H1 (cell line): ENCODE results near the gene SPTB. TPM values are rescaled to one million over a fixed set of nuclear protein-coding genes. Genes with fewer than 3 reads are reported as not detected.

Source experiments
- CTCF ChIA-PET: fragments of 300-600 bp; sonication (Branson Sonifier 250); formaldehyde crosslinking; loops from one replicate; lab custom pipeline; 2021; ENCODE audit not compliant: partially characterized antibody; lab: Charles Lee
- POLR2A ChIA-PET: fragments of 300-600 bp; sonication (Branson Sonifier 250); formaldehyde crosslinking; loops from one replicate; lab custom pipeline; 2021; ENCODE audit warnings: inconsistent platforms; ENCODE audit not compliant: partially characterized antibody; lab: Charles Lee
- DNase-seq, 2 experiments: peaks; one replicate each; pipeline versions ENCODE4 v3.0.0 to v3.0.0-alpha.2; 2010 to 2022; ENCODE audit warnings: low spot score in 2 of 2, low read depth in 1 of 2, mixed read lengths in 1 of 2
- FAIRE-seq: peaks from 2 replicates; lab custom pipeline; 2011; peaks lifted over from hg19 to GRCh38; lab: Jason Lieb, UNC
- H2AFZ ChIP-seq: 2 replicates; pipeline ENCODE4 v1.8.1; 2012; ENCODE audit warnings: low read length, inconsistent platforms
- H2AK5ac ChIP-seq: 2 replicates; pipeline ENCODE4 v1.6.1; 2013; ENCODE audit warnings: low read depth, low read length
- H2BK120ac ChIP-seq: replicated peaks from 2 replicates; pipeline ENCODE3; 2013; ENCODE audit warnings: low read depth, low read length, inconsistent platforms
- H2BK12ac ChIP-seq: 2 replicates; pipeline ENCODE4 v1.6.1; 2013; ENCODE audit warnings: low read depth, low read length
- H2BK15ac ChIP-seq: 2 replicates; pipeline ENCODE4 v1.6.1; 2013; ENCODE audit warnings: low read length
- H2BK20ac ChIP-seq: 2 replicates; pipeline ENCODE4 v1.6.1; 2013; ENCODE audit warnings: low read length
- H2BK5ac ChIP-seq: 2 replicates; pipeline ENCODE4 v1.6.1; 2013; ENCODE audit warnings: low read depth, low read length
- H3K14ac ChIP-seq: 2 replicates; pipeline ENCODE4 v1.6.1; 2013; ENCODE audit warnings: inconsistent platforms; ENCODE audit not compliant: insufficient read length
- H3K18ac ChIP-seq: 2 replicates; pipeline ENCODE4 v1.6.1; 2013; ENCODE audit warnings: low read length; ENCODE audit errors: extremely low read depth
- H3K23ac ChIP-seq: 2 replicates; pipeline ENCODE4 v1.6.1; 2013; ENCODE audit warnings: inconsistent platforms; ENCODE audit not compliant: insufficient read length
- H3K23me2 ChIP-seq: 2 replicates; pipeline ENCODE4 v1.6.1; 2013; ENCODE audit warnings: low read depth, low read length
- H3K27ac ChIP-seq: 2 replicates; pipeline ENCODE4 v1.6.1; 2011; ENCODE audit warnings: low read depth, low read length, inconsistent platforms
- H3K27me3 ChIP-seq, 4 experiments: replicated peaks in 1 of 4; 1 replicate in 1 of 4; 2 replicates in 3 of 4; pipeline versions ENCODE4 v1.6.1 to v1.8.1; 2011 to 2013; ENCODE audit warnings: low read length in 3 of 4, mild to moderate bottlenecking in 3 of 4, inconsistent platforms in 2 of 4, mixed read lengths in 2 of 4, moderate library complexity in 1 of 4; ENCODE audit not compliant: control insufficient read depth in 3 of 4, insufficient read depth in 3 of 4; ENCODE audit errors: extremely low read depth in 1 of 4
- H3K36me3 ChIP-seq, 4 experiments: 2 replicates each; pipeline versions ENCODE4 v1.6.1 to v1.8.1; 2011 to 2013; ENCODE audit warnings: mild to moderate bottlenecking in 4 of 4, low read length in 3 of 4, moderate library complexity in 2 of 4, control low read depth in 1 of 4, inconsistent platforms in 1 of 4; ENCODE audit not compliant: insufficient read depth in 4 of 4, control insufficient read depth in 2 of 4
- H3K4ac ChIP-seq: replicated peaks from 2 replicates; pipeline ENCODE3; 2013; ENCODE audit warnings: low read length, low read depth, mixed read lengths, inconsistent platforms; ENCODE audit not compliant: insufficient read length
- H3K4me1 ChIP-seq, 4 experiments: replicated peaks in 1 of 4; 1 replicate in 1 of 4; 2 replicates in 3 of 4; pipeline versions ENCODE4 v1.6.1 to v1.8.1; 2011 to 2013; ENCODE audit warnings: low read length in 3 of 4, inconsistent platforms in 2 of 4, mixed read lengths in 1 of 4; ENCODE audit not compliant: insufficient read depth in 4 of 4, control insufficient read depth in 3 of 4
- H3K4me2 ChIP-seq, 2 experiments: 2 replicates each; pipeline versions ENCODE4 v1.6.1 to v1.8.1; 2011 to 2013; ENCODE audit warnings: low read depth in 2 of 2, low read length in 2 of 2, control low read depth in 1 of 2, inconsistent platforms in 1 of 2, mild to moderate bottlenecking in 1 of 2; ENCODE audit not compliant: insufficient read depth in 1 of 2
- H3K4me3 ChIP-seq, 4 experiments: fragments of 200-600, 300-600 bp in 1 of 4; sonication (generic), shearing (Covaris generic), sonication (Bioruptor Twin) in 1 of 4; 2 replicates each; pipeline versions ENCODE4 v1.5.1 to v1.8.1; 2011 to 2016; ENCODE audit warnings: low read length in 4 of 4, low read depth in 3 of 4, control low read depth in 2 of 4, inconsistent platforms in 2 of 4, mild to moderate bottlenecking in 2 of 4, mixed read lengths in 1 of 4, moderate library complexity in 1 of 4; ENCODE audit not compliant: insufficient read depth in 2 of 4; ENCODE audit errors: extremely low read depth in 1 of 4
- H3K56ac ChIP-seq: replicated peaks from 2 replicates; pipeline ENCODE3; 2013; ENCODE audit warnings: low read depth, mild to moderate bottlenecking, mixed read lengths, low read length, inconsistent platforms; ENCODE audit not compliant: insufficient read length
- H3K79me1 ChIP-seq: 2 replicates; pipeline ENCODE4 v1.6.1; 2013; ENCODE audit warnings: low read depth, low read length, control low read depth
- H3K79me2 ChIP-seq, 2 experiments: 2 replicates each; pipeline versions ENCODE4 v1.6.1 to v1.8.1; 2012 to 2013; ENCODE audit warnings: low read length in 2 of 2, mild to moderate bottlenecking in 2 of 2, inconsistent platforms in 1 of 2; ENCODE audit not compliant: insufficient read depth in 2 of 2, control insufficient read depth in 1 of 2
- H3K9ac ChIP-seq, 4 experiments: replicated peaks in 1 of 4; 1 replicate in 1 of 4; 2 replicates in 3 of 4; pipeline versions ENCODE4 v1.6.1 to v1.8.1; 2011 to 2013; ENCODE audit warnings: low read depth in 3 of 4, low read length in 3 of 4, control low read depth in 2 of 4, mild to moderate bottlenecking in 2 of 4, moderate library complexity in 2 of 4, inconsistent platforms in 1 of 4; ENCODE audit errors: extremely low read depth in 1 of 4
- H3K9me3 ChIP-seq, 2 experiments: 2 replicates each; pipeline versions ENCODE4 v1.6.1 to v1.8.1; 2012 to 2013; ENCODE audit warnings: mild to moderate bottlenecking in 2 of 2, moderate library complexity in 2 of 2, control low read depth in 1 of 2, inconsistent platforms in 1 of 2, low read depth in 1 of 2, low read length in 1 of 2, mixed read lengths in 1 of 2; ENCODE audit not compliant: insufficient read depth in 2 of 2
- H4K20me1 ChIP-seq, 2 experiments: replicated peaks in 1 of 2; 2 replicates each; pipeline versions ENCODE3 to v1.8.1; 2011 to 2013; ENCODE audit warnings: inconsistent platforms in 2 of 2, low read length in 2 of 2, mild to moderate bottlenecking in 1 of 2; ENCODE audit not compliant: insufficient read depth in 2 of 2, control insufficient read depth in 1 of 2
- H4K5ac ChIP-seq: 2 replicates; pipeline ENCODE4 v1.6.1; 2013; ENCODE audit warnings: low read length, low read depth, mixed read lengths, inconsistent platforms; ENCODE audit not compliant: insufficient read length
- H4K8ac ChIP-seq: 2 replicates; pipeline ENCODE4 v1.8.0; 2013; ENCODE audit warnings: mild to moderate bottlenecking, moderate library complexity, low read length, inconsistent platforms; ENCODE audit not compliant: insufficient read depth; ENCODE audit errors: extremely low read depth
- H4K91ac ChIP-seq: replicated peaks from 2 replicates; pipeline ENCODE3; 2013; ENCODE audit warnings: low read length, mixed read lengths, inconsistent platforms; ENCODE audit not compliant: insufficient read length
- NANOG ChIP-seq: IDR thresholded peaks from 2 replicates; pipeline ENCODE4 v1.6.1; 2011; ENCODE audit warnings: low read length, low read depth, mild to moderate bottlenecking, inconsistent platforms; ENCODE audit not compliant: insufficient read depth, poor library complexity, severe bottlenecking
- RNF2 ChIP-seq: fragments of 200-900, 300-1000 bp; sonication (generic); IDR thresholded peaks from 2 replicates; pipeline ENCODE4 v1.7.1; 2016; ENCODE audit warnings: borderline replicate concordance, low read depth, mild to moderate bottlenecking, antibody characterized with exemption, low read length; ENCODE audit not compliant: poor library complexity, severe bottlenecking; ENCODE audit errors: missing control alignments
- TEAD4 ChIP-seq: IDR thresholded peaks from 2 replicates; pipeline ENCODE4 v1.6.1; 2012; ENCODE audit warnings: low read depth, low read length, inconsistent platforms, mixed read lengths
- WGBS, 2 experiments: shearing (Covaris generic) in 1 of 2; methylation state at CpG; one replicate each; pipeline versions ENCODE4 v1.1.6 to v1.1.7; 2013 to 2015; ENCODE audit warnings: low lambda C conversion rate in 2 of 2, mixed read lengths in 2 of 2, inconsistent platforms in 1 of 2, low coverage in 1 of 2, missing lambda C conversion rate in 1 of 2; ENCODE audit not compliant: insufficient replicate concordance in 2 of 2, insufficient coverage in 1 of 2, insufficient read length in 1 of 2; ENCODE audit errors: extremely low coverage in 1 of 2, missing lambda C conversion rate in 1 of 2; 5-methylcytosine and 5-hydroxymethylcytosine counted together
- polyA plus RNA-seq, 7 experiments: library from polyadenylated mRNA; depleted of rRNA in 3 of 7; stranded (reverse) in 5 of 7; unstranded in 2 of 7; fragments of >200 nt in 5 of 7; fragments of 200-250 nt in 2 of 7; gene quantifications; 1 replicate in 5 of 7; 2 replicates in 1 of 7; 4 replicates in 1 of 7; pipeline versions ENCODE4 v1.2.1 to v1.2.3, GENCODE V29; 2011 to 2013; ENCODE audit warnings: missing spikeins in 2 of 7, mixed read lengths in 2 of 7
- total RNA-seq: library from RNA; stranded (reverse); fragmentation: NEBNext Ultra II Directional; extraction: Animal tissue kit (Norgen Biotek cat#: 25700); gene quantifications from 2 replicates; pipeline ENCODE4 v1.2.1, GENCODE V29; 2021

The SPTB gene
- total and polyA plus RNA-seq, 2 of the 8 experiments (the other 6 are each of a cell fraction or from before 2014, with no cell fraction given), result 0.30 to 2.4 TPM

DNA sequence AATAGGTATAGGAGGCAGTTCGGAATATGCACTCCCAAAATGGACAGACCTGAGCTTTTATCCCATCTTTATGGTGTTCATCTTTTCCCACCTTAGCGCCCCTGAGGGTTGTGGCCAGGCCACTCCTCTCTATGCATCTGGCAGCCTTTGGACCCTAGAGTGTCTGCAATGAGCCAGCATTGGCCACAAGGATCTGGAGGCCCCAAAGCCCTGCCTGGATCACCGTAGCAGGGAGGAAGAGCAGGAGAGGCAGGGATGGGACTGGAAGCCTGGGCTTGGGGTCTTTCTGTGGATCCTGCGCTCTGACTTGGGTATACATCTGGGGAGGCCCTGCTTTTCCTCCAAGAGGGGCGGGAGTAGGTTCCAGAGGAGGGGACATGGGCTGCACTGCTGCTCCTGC lies 123.0 kb downstream of the SPTB start:
- Histone ChIP-seq H2AK5ac (no peak overlapping the region), H2BK15ac (no peak overlapping the region), H2BK12ac (no peak overlapping the region), H3K4me2 (no peak overlapping the region), H2BK20ac (no peak overlapping the region), H3K9ac (no peak overlapping the region), H3K36me3 (no peaks in the 10 kb centered on the region), H3K79me1 (no peaks in the 10 kb centered on the region), H2BK5ac (no peak overlapping the region), H3K27ac (no peak overlapping the region), H3K56ac (no peak overlapping the region), H3K9me3 (no peaks in the 10 kb centered on the region), H3K79me2 (no peaks in the 10 kb centered on the region), H3K27me3 (no peaks in the 10 kb centered on the region; a peak in 1 of 7 replicates), H4K91ac (no peak overlapping the region), H3K4ac (no peak overlapping the region), H4K5ac (no peak overlapping the region), H3K4me3 (no peak overlapping the region), H4K20me1 (no peaks in the 10 kb centered on the region), H3K4me1 (peaks cover 0 to 11% (median 4%) of the 10 kb centered on the region in 4 experiments; a peak in 6 of 7 replicates), H3K18ac (no peak overlapping the region), H3K23me2 (no peaks in the 10 kb centered on the region), H2BK120ac (no peak overlapping the region), H2AFZ (no peak overlapping the region), H3K14ac (no peak overlapping the region), H4K8ac (no peak overlapping the region), H3K23ac (no peak overlapping the region)
- DNase-seq (no peak), FAIRE-seq (no peak)
- ChIA-PET CTCF (interaction anchor here (0.8 to 1.7 kb wide), 5 partner anchors 8 to 63 kb away, joined by 3 to 5 read pairs (median 4); no protein-coding TSS in a partner anchor), POLR2A (interaction anchor here (0.8 kb wide), 1 partner anchor 10 kb away, joined by 3 read pairs; no protein-coding TSS in a partner anchor)
- 93% methylated on average over 5 of the region's 5 CpGs; no CpG with 5 or more reads in 1 of the 2 experiments for WGBS, 2 experiments
- TF ChIP-seq NANOG (no peak), TEAD4 (no peak), RNF2 (no peak)
